ENCODE results near the gene ACAT1.

The ACAT1 gene

GRCh38 chr11:108170184-108170583, 48.8 kb downstream of the ACAT1 start:
- POLR2A ChIA-PET = no interaction called here
- peaks cover 19 to 89% of the 10 kb centered on the region in 2 experiments for H3K36me3 ChIP-seq (ENCODE audit: control insufficient read depth in 2 of 2, insufficient read depth in 1 of 2, low read length in 2 of 2)
- H3K9me3 ChIP-seq (ENCODE audit: control insufficient read depth, insufficient read depth, low read depth, low read length) = no peaks in the 10 kb centered on the region
- H3K27ac ChIP-seq (ENCODE audit: extremely low read depth, low read depth, low read length) = no peak overlapping the region
- no peaks in the 10 kb centered on the region for H3K4me1 ChIP-seq (ENCODE audit: control insufficient read depth, insufficient read depth, low read length)
- CTCF ChIA-PET = no interaction called here
- TF ChIP-seq, protein P1, sequence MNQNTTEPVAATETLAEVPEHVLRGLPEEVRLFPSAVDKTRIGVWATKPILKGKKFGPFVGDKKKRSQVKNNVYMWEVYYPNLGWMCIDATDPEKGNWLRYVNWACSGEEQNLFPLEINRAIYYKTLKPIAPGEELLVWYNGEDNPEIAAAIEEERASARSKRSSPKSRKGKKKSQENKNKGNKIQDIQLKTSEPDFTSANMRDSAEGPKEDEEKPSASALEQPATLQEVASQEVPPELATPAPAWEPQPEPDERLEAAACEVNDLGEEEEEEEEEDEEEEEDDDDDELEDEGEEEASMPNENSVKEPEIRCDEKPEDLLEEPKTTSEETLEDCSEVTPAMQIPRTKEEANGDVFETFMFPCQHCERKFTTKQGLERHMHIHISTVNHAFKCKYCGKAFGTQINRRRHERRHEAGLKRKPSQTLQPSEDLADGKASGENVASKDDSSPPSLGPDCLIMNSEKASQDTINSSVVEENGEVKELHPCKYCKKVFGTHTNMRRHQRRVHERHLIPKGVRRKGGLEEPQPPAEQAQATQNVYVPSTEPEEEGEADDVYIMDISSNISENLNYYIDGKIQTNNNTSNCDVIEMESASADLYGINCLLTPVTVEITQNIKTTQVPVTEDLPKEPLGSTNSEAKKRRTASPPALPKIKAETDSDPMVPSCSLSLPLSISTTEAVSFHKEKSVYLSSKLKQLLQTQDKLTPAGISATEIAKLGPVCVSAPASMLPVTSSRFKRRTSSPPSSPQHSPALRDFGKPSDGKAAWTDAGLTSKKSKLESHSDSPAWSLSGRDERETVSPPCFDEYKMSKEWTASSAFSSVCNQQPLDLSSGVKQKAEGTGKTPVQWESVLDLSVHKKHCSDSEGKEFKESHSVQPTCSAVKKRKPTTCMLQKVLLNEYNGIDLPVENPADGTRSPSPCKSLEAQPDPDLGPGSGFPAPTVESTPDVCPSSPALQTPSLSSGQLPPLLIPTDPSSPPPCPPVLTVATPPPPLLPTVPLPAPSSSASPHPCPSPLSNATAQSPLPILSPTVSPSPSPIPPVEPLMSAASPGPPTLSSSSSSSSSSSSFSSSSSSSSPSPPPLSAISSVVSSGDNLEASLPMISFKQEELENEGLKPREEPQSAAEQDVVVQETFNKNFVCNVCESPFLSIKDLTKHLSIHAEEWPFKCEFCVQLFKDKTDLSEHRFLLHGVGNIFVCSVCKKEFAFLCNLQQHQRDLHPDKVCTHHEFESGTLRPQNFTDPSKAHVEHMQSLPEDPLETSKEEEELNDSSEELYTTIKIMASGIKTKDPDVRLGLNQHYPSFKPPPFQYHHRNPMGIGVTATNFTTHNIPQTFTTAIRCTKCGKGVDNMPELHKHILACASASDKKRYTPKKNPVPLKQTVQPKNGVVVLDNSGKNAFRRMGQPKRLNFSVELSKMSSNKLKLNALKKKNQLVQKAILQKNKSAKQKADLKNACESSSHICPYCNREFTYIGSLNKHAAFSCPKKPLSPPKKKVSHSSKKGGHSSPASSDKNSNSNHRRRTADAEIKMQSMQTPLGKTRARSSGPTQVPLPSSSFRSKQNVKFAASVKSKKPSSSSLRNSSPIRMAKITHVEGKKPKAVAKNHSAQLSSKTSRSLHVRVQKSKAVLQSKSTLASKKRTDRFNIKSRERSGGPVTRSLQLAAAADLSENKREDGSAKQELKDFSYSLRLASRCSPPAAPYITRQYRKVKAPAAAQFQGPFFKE (tag by site-specific recombination; IDR thresholded peaks at IDR 0.05; ENCODE audit: borderline replicate concordance) = no peak
- no peak overlapping the region for H3K4me3 ChIP-seq (ENCODE audit: low read depth, low read length)

- Histone ChIP-seq H3K4me3 (ENCODE audit: low read depth, low read length) (no peak overlapping the region), H3K27ac (ENCODE audit: extremely low read depth, low read depth, low read length) (no peak overlapping the region), H3K4me1 (ENCODE audit: control insufficient read depth, insufficient read depth, low read length) (no peaks in the 10 kb centered on the region), H3K36me3 (ENCODE audit: control insufficient read depth in 2 of 2, insufficient read depth in 1 of 2, low read length in 2 of 2) (peaks cover 11 to 86% of the 10 kb centered on the region in 2 experiments), H3K9me3 (ENCODE audit: control insufficient read depth, insufficient read depth, low read depth, low read length) (no peaks in the 10 kb centered on the region)
- ChIA-PET CTCF (no interaction called here), POLR2A (no interaction called here)
- no peak for TF ChIP-seq ZBTB49 (tag by site-specific recombination; IDR thresholded peaks at IDR 0.05; ENCODE audit: low read depth)
- no peak for TF ChIP-seq ZNF19 (tag by site-specific recombination; IDR thresholded peaks at IDR 0.05; ENCODE audit: low read depth)
- TF ChIP-seq ZNF155 (tag by site-specific recombination; IDR thresholded peaks at IDR 0.05) = no peak
- TF ChIP-seq ZIC2 (tag by site-specific recombination; IDR thresholded peaks at IDR 0.05) = no peak
- TF ChIP-seq KLF1 (tag by site-specific recombination; IDR thresholded peaks at IDR 0.05) = no peak
- TF ChIP-seq HOXD13 (CRISPR knock-in tag; IDR thresholded peaks at IDR 0.05; ENCODE audit: borderline replicate concordance) = no peak
- no peak for TF ChIP-seq ZNF521 (tag by site-specific recombination; IDR thresholded peaks at IDR 0.05)
- no peak for TF ChIP-seq GLIS2 (tag by site-specific recombination; IDR thresholded peaks at IDR 0.05)
- TF ChIP-seq, protein P2, sequence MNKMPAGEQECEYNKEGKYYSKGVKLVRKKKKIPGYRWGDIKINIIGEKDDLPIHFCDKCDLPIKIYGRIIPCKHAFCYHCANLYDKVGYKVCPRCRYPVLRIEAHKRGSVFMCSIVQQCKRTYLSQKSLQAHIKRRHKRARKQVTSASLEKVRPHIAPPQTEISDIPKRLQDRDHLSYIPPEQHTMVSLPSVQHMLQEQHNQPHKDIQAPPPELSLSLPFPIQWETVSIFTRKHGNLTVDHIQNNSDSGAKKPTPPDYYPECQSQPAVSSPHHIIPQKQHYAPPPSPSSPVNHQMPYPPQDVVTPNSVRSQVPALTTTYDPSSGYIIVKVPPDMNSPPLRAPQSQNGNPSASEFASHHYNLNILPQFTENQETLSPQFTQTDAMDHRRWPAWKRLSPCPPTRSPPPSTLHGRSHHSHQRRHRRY (tag by site-specific recombination; IDR thresholded peaks at IDR 0.05) = no peak
- no peak for TF ChIP-seq TRIM28 (IDR thresholded peaks at IDR 0.05; ENCODE audit: borderline replicate concordance, low read length)
- no peak for TF ChIP-seq ZBTB1 (tag by site-specific recombination; IDR thresholded peaks at IDR 0.05)
- no peak for TF ChIP-seq ZNF302 (tag by site-specific recombination; IDR thresholded peaks at IDR 0.05; ENCODE audit: low read depth)
- TF ChIP-seq ZNF366 (tag by site-specific recombination; conservative IDR thresholded peaks at IDR 0.05) = no peak
- no peak for TF ChIP-seq EGR2 (tag by site-specific recombination; IDR thresholded peaks at IDR 0.05; ENCODE audit: low read depth)
- TF ChIP-seq ZNF747 (tag by site-specific recombination; IDR thresholded peaks at IDR 0.05) = no peak
- TF ChIP-seq KLF17 (tag by site-specific recombination; IDR thresholded peaks at IDR 0.05) = no peak
These were observed 56.2 kb downstream of the ACAT1 start for GRCh38 chr11:108177570-108177969.

Data from HEK293 (cell line).